ENCODE results near the gene MGAT5B. TPM values are rescaled to one million over a fixed set of nuclear protein-coding genes. Genes with fewer than 3 reads are reported as not detected.

Gene MGAT5B, protein sequence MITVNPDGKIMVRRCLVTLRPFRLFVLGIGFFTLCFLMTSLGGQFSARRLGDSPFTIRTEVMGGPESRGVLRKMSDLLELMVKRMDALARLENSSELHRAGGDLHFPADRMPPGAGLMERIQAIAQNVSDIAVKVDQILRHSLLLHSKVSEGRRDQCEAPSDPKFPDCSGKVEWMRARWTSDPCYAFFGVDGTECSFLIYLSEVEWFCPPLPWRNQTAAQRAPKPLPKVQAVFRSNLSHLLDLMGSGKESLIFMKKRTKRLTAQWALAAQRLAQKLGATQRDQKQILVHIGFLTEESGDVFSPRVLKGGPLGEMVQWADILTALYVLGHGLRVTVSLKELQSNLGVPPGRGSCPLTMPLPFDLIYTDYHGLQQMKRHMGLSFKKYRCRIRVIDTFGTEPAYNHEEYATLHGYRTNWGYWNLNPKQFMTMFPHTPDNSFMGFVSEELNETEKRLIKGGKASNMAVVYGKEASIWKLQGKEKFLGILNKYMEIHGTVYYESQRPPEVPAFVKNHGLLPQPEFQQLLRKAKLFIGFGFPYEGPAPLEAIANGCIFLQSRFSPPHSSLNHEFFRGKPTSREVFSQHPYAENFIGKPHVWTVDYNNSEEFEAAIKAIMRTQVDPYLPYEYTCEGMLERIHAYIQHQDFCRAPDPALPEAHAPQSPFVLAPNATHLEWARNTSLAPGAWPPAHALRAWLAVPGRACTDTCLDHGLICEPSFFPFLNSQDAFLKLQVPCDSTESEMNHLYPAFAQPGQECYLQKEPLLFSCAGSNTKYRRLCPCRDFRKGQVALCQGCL
- total RNA-seq, result under 1 TPM; 0.18 to 0.41 (median 0.21) TPM

- peak within 1 kb of the TSS; percentile 66 for H3K4me3 Mint-ChIP-seq
- DNase-seq, result peak; percentile 74
- H3K36me3 Mint-ChIP-seq (ENCODE audit: insufficient read depth), result no peaks in the 10 kb centered on the region
- H3K27me3 Mint-ChIP-seq (ENCODE audit: low read depth), result peaks cover 35% of the 10 kb centered on the region
- H3K9me3 Mint-ChIP-seq, result no peaks in the 10 kb centered on the region
- ATAC-seq, result peak; percentile 97
- H3K4me1 Mint-ChIP-seq (ENCODE audit: low read depth), result peaks cover 8% of the 10 kb centered on the region
Measured at GRCh38 chr17:76868176-76868668, at the start of gene MGAT5B. Gene MGAT5B (plus strand): TSS chr17:76868404. CDS start chr17:76869030, 626 bp downstream.

DNA sequence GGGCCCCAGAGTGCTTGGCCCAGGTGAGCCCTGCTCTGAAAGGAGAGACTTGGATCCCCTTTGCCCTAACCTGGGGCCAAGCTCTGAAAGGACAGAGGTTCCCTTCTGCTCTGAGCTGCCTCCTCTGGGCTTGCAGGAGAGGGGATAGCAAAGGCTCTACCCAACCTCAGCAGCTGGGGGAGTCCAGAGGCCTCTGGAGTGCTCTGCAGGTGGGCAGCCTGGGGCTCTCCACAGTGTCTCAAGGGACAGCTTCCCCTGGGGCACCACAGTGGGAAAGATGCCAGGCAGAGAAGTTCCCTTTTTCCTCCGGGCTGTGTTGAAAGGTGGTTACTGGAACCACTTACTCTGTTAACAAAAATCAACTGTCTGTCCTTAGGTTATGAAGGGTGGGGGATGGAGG is 48.2 kb upstream of the MGAT5B start:
- H3K27me3 Mint-ChIP-seq (ENCODE audit: low read depth), result no peaks in the 10 kb centered on the region
- H3K4me1 Mint-ChIP-seq (ENCODE audit: low read depth), result peaks cover 8% of the 10 kb centered on the region
- no peaks in the 10 kb centered on the region for H3K9me3 Mint-ChIP-seq
- no peak for ATAC-seq
- no peaks in the 10 kb centered on the region for H3K36me3 Mint-ChIP-seq (ENCODE audit: insufficient read depth)
- no peak overlapping the region for H3K4me3 Mint-ChIP-seq
- DNase-seq, result no peak

- no peak overlapping the region for H3K4me3 Mint-ChIP-seq
- no peak for DNase-seq
- H3K4me1 Mint-ChIP-seq (ENCODE audit: low read depth), result peaks cover 8% of the 10 kb centered on the region
- no peaks in the 10 kb centered on the region for H3K9me3 Mint-ChIP-seq
- H3K36me3 Mint-ChIP-seq (ENCODE audit: insufficient read depth), result no peaks in the 10 kb centered on the region
- no peak for ATAC-seq
- no peaks in the 10 kb centered on the region for H3K27me3 Mint-ChIP-seq (ENCODE audit: low read depth)
Measured at GRCh38 chr17:76820561-76820960, 47.6 kb upstream of the MGAT5B start.

GRCh38 chr17:76822184-76822778 is 45.9 kb upstream of the MGAT5B start:
- no peaks in the 10 kb centered on the region for H3K9me3 Mint-ChIP-seq
- DNase-seq (no peak), ATAC-seq (no peak)
- no peaks in the 10 kb centered on the region for H3K27me3 Mint-ChIP-seq (ENCODE audit: low read depth)
- no peak overlapping the region for H3K4me3 Mint-ChIP-seq
- H3K36me3 Mint-ChIP-seq (ENCODE audit: insufficient read depth), result no peaks in the 10 kb centered on the region
- peaks cover 3% of the 10 kb centered on the region for H3K4me1 Mint-ChIP-seq (ENCODE audit: low read depth)

- Mint-ChIP-seq H3K4me3 (no peak overlapping the region), H3K36me3 (ENCODE audit: insufficient read depth) (no peaks in the 10 kb centered on the region), H3K9me3 (no peaks in the 10 kb centered on the region), H3K27me3 (ENCODE audit: low read depth) (no peaks in the 10 kb centered on the region), H3K4me1 (ENCODE audit: low read depth) (peaks cover 5% of the 10 kb centered on the region)
- DNase-seq (no peak), ATAC-seq (no peak)
Measured at GRCh38 chr17:76824093-76824492, 44.1 kb upstream of the MGAT5B start.

DNA sequence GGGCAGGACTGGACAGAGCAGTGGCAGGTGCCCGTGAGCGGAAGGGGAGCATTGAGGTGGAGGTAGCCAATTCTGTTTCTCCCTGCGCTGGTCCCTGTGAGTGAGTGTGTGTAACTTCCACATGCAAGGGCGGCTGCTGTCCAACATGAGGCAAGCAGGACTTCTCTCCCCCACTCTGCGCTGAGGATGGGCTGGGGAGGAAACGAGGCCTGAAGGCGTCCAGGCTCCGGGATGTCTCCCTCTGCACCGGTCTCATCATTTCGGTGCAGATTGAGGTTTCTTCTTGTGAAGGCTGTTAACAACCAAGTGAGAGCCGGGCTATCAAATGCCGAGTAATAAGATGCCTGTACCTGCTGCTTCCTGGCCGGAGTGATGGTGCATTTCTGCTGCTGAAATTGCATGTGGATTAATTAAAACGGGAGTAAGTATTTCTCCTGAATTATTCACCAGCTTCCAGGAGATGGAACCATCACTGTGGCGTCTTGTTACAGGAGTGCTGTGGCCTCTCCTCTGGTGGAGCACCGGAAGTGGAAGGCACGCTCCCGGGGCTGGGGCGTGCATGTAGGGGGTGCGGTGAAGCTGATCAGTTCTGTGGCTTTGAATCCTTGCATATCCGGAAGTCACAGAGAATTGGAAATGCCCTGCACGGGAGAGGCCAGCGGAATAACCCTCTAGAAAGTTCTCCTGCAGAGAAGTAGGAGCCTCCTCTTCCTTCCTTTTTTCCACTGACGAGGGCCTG is 41.7 kb upstream of the MGAT5B start:
- no peaks in the 10 kb centered on the region for H3K36me3 Mint-ChIP-seq (ENCODE audit: insufficient read depth)
- H3K4me3 Mint-ChIP-seq, result no peak overlapping the region
- no peaks in the 10 kb centered on the region for H3K9me3 Mint-ChIP-seq
- H3K27me3 Mint-ChIP-seq (ENCODE audit: low read depth), result no peaks in the 10 kb centered on the region
- ATAC-seq (no peak), DNase-seq (no peak)
- H3K4me1 Mint-ChIP-seq (ENCODE audit: low read depth), result peaks cover 5% of the 10 kb centered on the region

- H3K4me1 Mint-ChIP-seq (ENCODE audit: low read depth), result peaks cover 5% of the 10 kb centered on the region
- ATAC-seq, result no peak
- no peaks in the 10 kb centered on the region for H3K36me3 Mint-ChIP-seq (ENCODE audit: insufficient read depth)
- no peaks in the 10 kb centered on the region for H3K9me3 Mint-ChIP-seq
- no peak overlapping the region for H3K4me3 Mint-ChIP-seq
- no peaks in the 10 kb centered on the region for H3K27me3 Mint-ChIP-seq (ENCODE audit: low read depth)
- no peak for DNase-seq
Measured at GRCh38 chr17:76827736-76828135, 40.5 kb upstream of the MGAT5B start.

DNA sequence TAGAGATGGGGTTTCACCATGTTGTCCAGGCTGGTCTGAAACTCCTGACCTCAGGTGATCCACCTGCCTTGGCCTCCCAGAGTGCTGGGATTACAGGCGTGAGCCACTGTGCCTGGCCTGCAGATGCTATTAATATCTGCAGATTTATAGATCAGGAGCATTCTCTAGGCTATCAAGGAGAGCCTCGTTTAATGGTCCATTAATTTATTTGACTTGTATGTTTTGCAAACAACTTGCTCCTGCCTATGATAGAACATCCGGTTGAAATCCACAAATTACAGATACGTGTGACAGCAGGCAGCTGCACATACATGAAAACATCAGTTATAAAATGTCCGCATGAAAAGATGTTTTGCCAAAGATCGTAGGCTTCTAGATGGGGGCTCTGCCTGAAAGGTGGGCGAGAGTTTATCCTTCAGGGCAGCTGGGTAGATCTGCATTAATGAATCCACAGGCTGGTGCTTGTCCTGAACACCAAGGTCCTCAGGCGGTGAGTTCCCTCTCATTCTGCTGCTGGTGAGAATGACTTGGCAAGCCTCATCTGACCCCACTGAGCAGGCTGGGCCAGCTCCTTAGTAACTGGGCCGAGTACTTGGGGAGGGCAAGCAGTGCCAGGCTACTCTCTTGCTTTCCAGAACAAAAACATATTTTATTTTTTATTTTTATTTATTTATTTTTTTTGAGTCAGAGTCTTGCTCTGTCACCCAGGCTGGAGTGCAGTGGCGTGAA is 37.1 kb upstream of the MGAT5B start:
- H3K36me3 Mint-ChIP-seq (ENCODE audit: insufficient read depth), result no peaks in the 10 kb centered on the region
- H3K27me3 Mint-ChIP-seq (ENCODE audit: low read depth), result no peaks in the 10 kb centered on the region
- no peak overlapping the region for H3K4me3 Mint-ChIP-seq
- DNase-seq (no peak), ATAC-seq (no peak)
- no peaks in the 10 kb centered on the region for H3K9me3 Mint-ChIP-seq
- H3K4me1 Mint-ChIP-seq (ENCODE audit: low read depth), result peaks cover 5% of the 10 kb centered on the region

DNA sequence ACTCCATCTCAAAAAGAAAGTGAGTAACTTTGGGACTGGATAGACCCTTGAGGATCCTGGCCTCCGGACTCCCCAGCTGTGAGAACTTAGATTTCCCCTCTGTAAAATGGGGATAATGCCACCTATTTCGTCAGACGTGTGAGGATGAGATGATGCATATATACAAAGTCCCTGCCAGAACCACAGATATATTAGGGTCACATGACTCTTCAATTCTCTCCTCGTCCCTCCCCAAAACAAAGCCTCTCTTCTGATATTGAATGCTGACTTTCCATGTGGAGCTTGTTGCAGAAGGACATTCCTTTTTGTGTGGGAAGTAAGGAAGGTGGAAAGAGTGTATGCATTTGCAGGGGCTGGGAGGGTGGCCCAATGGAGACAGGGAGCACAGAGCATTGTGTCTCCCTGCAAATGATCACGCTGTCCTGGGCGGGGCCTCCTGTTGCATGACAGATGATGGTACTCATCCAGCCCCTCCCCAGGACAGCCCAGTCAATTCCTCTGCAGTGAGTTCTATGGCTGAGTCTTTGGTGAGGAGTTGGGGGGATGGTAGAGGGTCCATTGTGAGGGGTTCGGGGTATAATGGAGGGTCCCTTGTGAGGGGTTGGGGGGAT is 35.1 kb upstream of the MGAT5B start:
- ATAC-seq, result no peak
- Mint-ChIP-seq H3K4me3 (no peak overlapping the region), H3K4me1 (ENCODE audit: low read depth) (no peaks in the 10 kb centered on the region), H3K9me3 (no peaks in the 10 kb centered on the region), H3K27me3 (ENCODE audit: low read depth) (no peaks in the 10 kb centered on the region), H3K36me3 (ENCODE audit: insufficient read depth) (no peaks in the 10 kb centered on the region)
- DNase-seq, result no peak

DNA sequence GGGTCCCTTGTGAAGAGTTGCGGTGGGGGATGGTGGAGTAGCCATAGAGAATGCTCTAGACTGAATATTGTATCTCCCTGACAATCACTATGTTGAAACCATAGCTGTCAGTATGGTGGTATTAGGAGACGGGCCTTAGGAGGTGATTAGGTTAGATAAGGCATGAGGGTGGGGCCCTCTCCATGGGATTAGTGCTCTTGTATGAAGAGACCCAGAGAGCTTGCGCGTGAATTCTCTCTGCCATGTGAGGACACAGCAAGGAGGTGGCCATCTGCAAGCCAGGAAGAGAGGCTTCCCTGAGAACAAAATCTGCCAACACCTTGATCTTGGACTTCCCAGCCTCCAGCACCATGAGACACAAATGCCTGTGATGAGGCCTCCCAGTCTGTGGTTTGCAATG is 34.5 kb upstream of the MGAT5B start:
- H3K9me3 Mint-ChIP-seq, result no peaks in the 10 kb centered on the region
- no peak for ATAC-seq
- no peak overlapping the region for H3K4me3 Mint-ChIP-seq

GRCh38 chr17:76834870-76835269 is 33.3 kb upstream of the MGAT5B start:
- no peak for ATAC-seq
- H3K27me3 Mint-ChIP-seq (ENCODE audit: low read depth), result peaks cover 3% of the 10 kb centered on the region
- no peaks in the 10 kb centered on the region for H3K9me3 Mint-ChIP-seq
- no peak for DNase-seq
- peaks cover 5% of the 10 kb centered on the region for H3K4me1 Mint-ChIP-seq (ENCODE audit: low read depth)
- no peak overlapping the region for H3K4me3 Mint-ChIP-seq
- H3K36me3 Mint-ChIP-seq (ENCODE audit: insufficient read depth), result no peaks in the 10 kb centered on the region

More for the DNA sequence above, 34.5 kb upstream of the MGAT5B start:
- Mint-ChIP-seq H3K36me3 (ENCODE audit: insufficient read depth) (no peaks in the 10 kb centered on the region), H3K27me3 (ENCODE audit: low read depth) (no peaks in the 10 kb centered on the region), H3K4me1 (ENCODE audit: low read depth) (no peaks in the 10 kb centered on the region)
- DNase-seq, result no peak

DNA sequence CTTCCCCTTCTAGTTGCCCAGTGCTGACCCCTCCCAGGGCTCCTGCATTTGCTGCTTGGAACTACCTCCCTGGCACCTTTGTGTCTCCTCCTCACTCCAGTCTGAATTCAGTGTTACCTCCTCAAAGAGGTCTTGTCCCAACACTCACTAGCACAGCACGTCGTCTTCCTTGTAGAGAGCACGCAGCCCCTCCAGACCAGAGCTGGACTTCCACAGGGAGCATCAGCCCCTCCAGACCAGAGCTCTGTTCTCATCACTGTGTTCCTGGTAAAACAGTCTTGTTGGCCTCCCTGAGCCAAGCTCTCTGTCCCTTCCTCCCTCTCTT is 27.8 kb upstream of the MGAT5B start:
- Mint-ChIP-seq H3K27me3 (ENCODE audit: low read depth) (peaks cover 47% of the 10 kb centered on the region), H3K36me3 (ENCODE audit: insufficient read depth) (no peaks in the 10 kb centered on the region), H3K4me3 (peak overlapping the region; percentile 51), H3K4me1 (ENCODE audit: low read depth) (peaks cover 14% of the 10 kb centered on the region), H3K9me3 (no peaks in the 10 kb centered on the region)
- DNase-seq (no peak), ATAC-seq (peak; percentile 10)

Measured in activated T-cell treated with anti-CD3 and anti-CD28 coated beads, Interleukin-2, amount 50 U/mL, for 4 hours (primary cell).